Prostate gland (tissue), 2 donors: ENCODE data around the gene DENR. TPM values are rescaled to one million over a fixed set of nuclear protein-coding genes. Genes with fewer than 3 reads are reported as not detected.

Experiments
- DNase-seq: peaks from one replicate; pipeline ENCODE4 v3.0.0-alpha.2; 2019; ENCODE audit warnings: low spot score
- H3K27ac ChIP-seq, 2 donors: fragments of 200-600 bp; sonication (generic); 2 replicates each; pipeline ENCODE4 v1.5.1; 2017 to 2019
- H3K27me3 ChIP-seq: fragments of 200-600 bp; sonication (generic); replicated peaks from 2 replicates; pipeline ENCODE4 v1.5.1; 2019; ENCODE audit not compliant: insufficient read depth
- H3K36me3 ChIP-seq, 2 donors: fragments of 200-600 bp; sonication (generic); 1 replicate in 1 of 2; 2 replicates in 1 of 2; pipeline versions ENCODE4 v1.5.1 to v1.8.1; 2017 to 2019
- H3K4me1 ChIP-seq: fragments of 200-600 bp; sonication (generic); replicated peaks from 2 replicates; pipeline ENCODE4 v1.5.1; 2019
- H3K4me3 ChIP-seq, 2 donors: fragments of 200-600 bp; sonication (generic); 2 replicates each; pipeline ENCODE4 v1.5.1; 2017 to 2019
- H3K9me3 ChIP-seq: fragments of 200-600 bp; sonication (generic); 2 replicates; pipeline ENCODE4 v1.5.1; 2017
- CTCF ChIP-seq, 4 experiments: fragments of 200-600 bp in 2 of 4; fragments of 450-650 bp in 2 of 4; sonication (generic) in 2 of 4; IDR thresholded peaks; 1 replicate in 3 of 4; 2 replicates in 1 of 4; pipeline ENCODE4 v1.5.1; 2016 to 2019; ENCODE audit warnings: antibody characterized with exemption in 4 of 4, mild to moderate bottlenecking in 2 of 4, moderate library complexity in 2 of 4
- POLR2A ChIP-seq: fragments of 450-650 bp; IDR thresholded peaks from one replicate; pipeline ENCODE4 v1.6.1; 2016; ENCODE audit warnings: antibody characterized with exemption, mild to moderate bottlenecking
- POLR2AphosphoS5 ChIP-seq: sonication (generic); formaldehyde crosslinking; IDR thresholded peaks from one replicate; pipeline ENCODE4 v1.6.1; 2017; ENCODE audit warnings: antibody characterized with exemption
- WGBS: methylation state at CpG from one replicate; pipeline ENCODE4 v1.1.5; 2018; 5-methylcytosine and 5-hydroxymethylcytosine counted together
- intact Hi-C: fragments of 100-400 bp; cut with DNase I; formaldehyde crosslinking; loops from one replicate; pipeline ENCODE4 v1.14.2; 2022
- small RNA-seq, 2 donors: library from RNA; depleted of rRNA; stranded (forward); fragments of <200 nt; gene quantifications; one replicate each; pipeline ENCODE3, GENCODE V24; 2016
- total RNA-seq, 2 donors: library from RNA; depleted of rRNA; stranded (reverse); fragments of >200 nt; gene quantifications; one replicate each; pipeline ENCODE4 v1.1.0, GENCODE V29; 2016

The DENR gene
- total RNA-seq, 2 donors from 2014 or later, result 20.4 to 32.8 TPM

- Histone ChIP-seq H3K4me3 (no peak overlapping the region), H3K27me3 (no peaks in the 10 kb centered on the region), H3K36me3 (no peaks in the 10 kb centered on the region), H3K4me1 (no peaks in the 10 kb centered on the region), H3K9me3 (no peaks in the 10 kb centered on the region), H3K27ac (no peak overlapping the region)
- 63% methylated on average over 3 of the region's 3 CpGs for WGBS
- TF ChIP-seq POLR2A (no peak), POLR2AphosphoS5 (no peak), CTCF (IDR thresholded peaks at IDR 0.05) (no peak)
- DNase-seq, result no peak
- intact Hi-C loops, result no loop called here
Observed at GRCh38 chr12:122811777-122812176, 59.2 kb downstream of the DENR start.

GRCh38 chr12:122813310-122813713 lies 60.7 kb downstream of the DENR start:
- no peaks in the 10 kb centered on the region for H3K36me3 ChIP-seq
- no peak for TF ChIP-seq CTCF (IDR thresholded peaks at IDR 0.05)
- no peak overlapping the region for H3K4me3 ChIP-seq
- intact Hi-C loops, result no loop called here
- H3K9me3 ChIP-seq, result no peaks in the 10 kb centered on the region
- no peak overlapping the region for H3K27ac ChIP-seq
- no peaks in the 10 kb centered on the region for H3K4me1 ChIP-seq
- H3K27me3 ChIP-seq, result no peaks in the 10 kb centered on the region
- WGBS, result 78% methylated on average over 10 of the region's 10 CpGs
- no peak for DNase-seq

- H3K36me3 ChIP-seq, result no peaks in the 10 kb centered on the region
- TF ChIP-seq CTCF (IDR thresholded peaks at IDR 0.05), result no peak
- no peak for TF ChIP-seq POLR2AphosphoS5
- TF ChIP-seq POLR2A, result no peak
- H3K9me3 ChIP-seq, result no peaks in the 10 kb centered on the region
- no peak for DNase-seq
- no peaks in the 10 kb centered on the region for H3K4me1 ChIP-seq
- intact Hi-C loops, result no loop called here
- no peaks in the 10 kb centered on the region for H3K27me3 ChIP-seq
- 62% methylated on average over 10 of the region's 10 CpGs for WGBS
- no peak overlapping the region for H3K4me3 ChIP-seq
- no peak overlapping the region for H3K27ac ChIP-seq
Observed at GRCh38 chr12:122819209-122819785, 66.7 kb downstream of the DENR start.

- Histone ChIP-seq H3K4me3 (no peak overlapping the region), H3K27me3 (no peaks in the 10 kb centered on the region), H3K9me3 (no peaks in the 10 kb centered on the region), H3K27ac (no peak overlapping the region), H3K4me1 (no peaks in the 10 kb centered on the region), H3K36me3 (no peaks in the 10 kb centered on the region)
- TF ChIP-seq CTCF (IDR thresholded peaks at IDR 0.05) (no peak), POLR2A (no peak), POLR2AphosphoS5 (no peak)
- DNase-seq, result no peak
- intact Hi-C loops, result no loop called here
- 84% methylated on average over 8 of the region's 8 CpGs for WGBS
Observed at GRCh38 chr12:122820138-122820537, 67.5 kb downstream of the DENR start.

Small RNA genes lying within 50 kb of the gene (small RNA-seq; reads per million reads assigned to genes)
- gene AC026333.2 (0 reads per million in 2 donors), gene RF00019 (0 reads per million in 2 donors)

Other genes starting within 250 kb of the DENR start
- 10 to 100 TPM; 53.0 to 61.9 TPM for gene RSRC2, start 225.9 kb upstream of the DENR start, total RNA-seq
- 10 to 100 TPM; 10.8 to 28.6 TPM for gene KNTC1, start 225.6 kb upstream of the DENR start, total RNA-seq
- 1 to 10 TPM; 1.6 to 2.7 TPM for gene HCAR2, start 49.5 kb upstream of the DENR start, total RNA-seq
- gene HCAR3, start 36.0 kb upstream of the DENR start, total RNA-seq, result under 1 TPM; 0.23 to 0.40 TPM
- under 1 TPM; 0.73 to 0.80 TPM for gene HCAR1, start 22.0 kb upstream of the DENR start, total RNA-seq
- 1 to 10 TPM in 1 of 2 donors, under 1 TPM in 1; 0.73 to 8.5 TPM for gene CCDC62, start 21.7 kb downstream of the DENR start, total RNA-seq
- gene HIP1R, start 82.6 kb downstream of the DENR start, total RNA-seq, result 10 to 100 TPM; 45.1 to 79.3 TPM
- gene VPS37B, start 143.3 kb downstream of the DENR start, total RNA-seq, result 10 to 100 TPM; 37.6 to 67.7 TPM
- 10 to 100 TPM in 1 of 2 donors, 1 to 10 TPM in 1; 8.2 to 50.0 TPM for gene ABCB9, start 213.6 kb downstream of the DENR start, total RNA-seq
- 10 to 100 TPM; 26.3 to 27.6 TPM for gene OGFOD2, start 222.4 kb downstream of the DENR start, total RNA-seq
- 100 to 1,000 TPM; 232 to 257 TPM for gene ARL6IP4, start 227.9 kb downstream of the DENR start, total RNA-seq